ENCODE measurements around the gene PCDHGB7.

PCDHGB7 gene

GRCh38 chr5:141465351-141465750, 47.9 kb downstream of the PCDHGB7 start:
- Histone ChIP-seq H3K4me3 (replicated peaks; ENCODE audit: insufficient read depth, low read length) (no peak overlapping the region), H3K27ac (replicated peaks) (no peak overlapping the region), H3K27me3 (ENCODE audit: insufficient read depth, poor library complexity, severe bottlenecking) (no peaks in the 10 kb centered on the region)
- no peak for TF ChIP-seq POLR2AphosphoS5 (IDR thresholded peaks at IDR 0.05; ENCODE audit: low read depth)
- no peak for TF ChIP-seq GABPA (IDR thresholded peaks at IDR 0.05; ENCODE audit: low read depth)
- TF ChIP-seq SPI1 (IDR thresholded peaks at IDR 0.05; ENCODE audit: borderline replicate concordance, low read depth), result no peak
- TF ChIP-seq CTCF (IDR thresholded peaks at IDR 0.05; ENCODE audit: insufficient read depth, low read length), result no peak
- TF ChIP-seq, protein P1, sequence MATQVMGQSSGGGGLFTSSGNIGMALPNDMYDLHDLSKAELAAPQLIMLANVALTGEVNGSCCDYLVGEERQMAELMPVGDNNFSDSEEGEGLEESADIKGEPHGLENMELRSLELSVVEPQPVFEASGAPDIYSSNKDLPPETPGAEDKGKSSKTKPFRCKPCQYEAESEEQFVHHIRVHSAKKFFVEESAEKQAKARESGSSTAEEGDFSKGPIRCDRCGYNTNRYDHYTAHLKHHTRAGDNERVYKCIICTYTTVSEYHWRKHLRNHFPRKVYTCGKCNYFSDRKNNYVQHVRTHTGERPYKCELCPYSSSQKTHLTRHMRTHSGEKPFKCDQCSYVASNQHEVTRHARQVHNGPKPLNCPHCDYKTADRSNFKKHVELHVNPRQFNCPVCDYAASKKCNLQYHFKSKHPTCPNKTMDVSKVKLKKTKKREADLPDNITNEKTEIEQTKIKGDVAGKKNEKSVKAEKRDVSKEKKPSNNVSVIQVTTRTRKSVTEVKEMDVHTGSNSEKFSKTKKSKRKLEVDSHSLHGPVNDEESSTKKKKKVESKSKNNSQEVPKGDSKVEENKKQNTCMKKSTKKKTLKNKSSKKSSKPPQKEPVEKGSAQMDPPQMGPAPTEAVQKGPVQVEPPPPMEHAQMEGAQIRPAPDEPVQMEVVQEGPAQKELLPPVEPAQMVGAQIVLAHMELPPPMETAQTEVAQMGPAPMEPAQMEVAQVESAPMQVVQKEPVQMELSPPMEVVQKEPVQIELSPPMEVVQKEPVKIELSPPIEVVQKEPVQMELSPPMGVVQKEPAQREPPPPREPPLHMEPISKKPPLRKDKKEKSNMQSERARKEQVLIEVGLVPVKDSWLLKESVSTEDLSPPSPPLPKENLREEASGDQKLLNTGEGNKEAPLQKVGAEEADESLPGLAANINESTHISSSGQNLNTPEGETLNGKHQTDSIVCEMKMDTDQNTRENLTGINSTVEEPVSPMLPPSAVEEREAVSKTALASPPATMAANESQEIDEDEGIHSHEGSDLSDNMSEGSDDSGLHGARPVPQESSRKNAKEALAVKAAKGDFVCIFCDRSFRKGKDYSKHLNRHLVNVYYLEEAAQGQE (IDR thresholded peaks at IDR 0.05; ENCODE audit: insufficient replicate concordance, low read depth), result no peak
- no peak for DNase-seq (ENCODE audit: low read depth in 1 of 2, low spot score in 1 of 2)
